ENCODE measurements around the gene TMEM132C. TPM values are rescaled to one million over a fixed set of nuclear protein-coding genes. Genes with fewer than 3 reads are reported as not detected.

Gene TMEM132C
- total and polyA plus RNA-seq, 2 of the 13 experiments (the other 11 are each of a cell fraction or from before 2014, with no cell fraction given) = not detected

GRCh38 chr12:128444598-128444997 lies 177.6 kb downstream of the TMEM132C start (continued):
- TF ChIP-seq MYNN (CRISPR knock-in tag; IDR thresholded peaks at IDR 0.05; ENCODE audit: low read depth) = no peak
- no peak for TF ChIP-seq GPBP1L1 (CRISPR knock-in tag; IDR thresholded peaks at IDR 0.05)

- peaks cover 2 to 24% of the 10 kb centered on the region in 2 experiments; a peak in 3 of 5 replicates for H3K27me3 ChIP-seq (ENCODE audit: control insufficient read depth in 1 of 2, insufficient read depth in 2 of 2, low read length in 2 of 2)
- no peak overlapping the region for H3K4me2 ChIP-seq (ENCODE audit: low read depth, low read length)
- no peaks in the 10 kb centered on the region for H3K79me2 ChIP-seq (ENCODE audit: insufficient read depth, low read length)
- ATAC-seq (no peak), DNase-seq (ENCODE audit: low spot score) (no peak), FAIRE-seq (no peak)
- CTCF ChIA-PET (ENCODE audit: low intra/inter-chr PET ratio, low total read pairs) = no interaction called here
- H3K4me1 ChIP-seq (ENCODE audit: insufficient read depth, low read length) = no peaks in the 10 kb centered on the region
- POLR2A ChIA-PET = no interaction called here
- H3K9ac ChIP-seq (ENCODE audit: insufficient read depth, low read depth, low read length) = no peak overlapping the region
- no peak overlapping the region for H2AFZ ChIP-seq (ENCODE audit: low read length)
- H3K36me3 ChIP-seq (replicated peaks in 1 of 2; ENCODE audit: control insufficient read depth in 1 of 2, insufficient read depth in 2 of 2, low read length in 2 of 2) = no peaks in the 10 kb centered on the region
- H3K4me3 ChIP-seq (replicated peaks in 1 of 3; ENCODE audit: insufficient read depth in 1 of 3, low read depth in 2 of 3, low read length in 3 of 3) = no peak overlapping the region
- H3K27ac ChIP-seq (ENCODE audit: extremely low read length, insufficient read depth, low read length) = no peak overlapping the region
- H3K9me3 ChIP-seq (ENCODE audit: low read length) = no peaks in the 10 kb centered on the region
- no peaks in the 10 kb centered on the region for H4K20me1 ChIP-seq (ENCODE audit: insufficient read depth, low read length)
- intact Hi-C loops (cut with micrococcal nuclease; ENCODE audit: unreplicated experiment) (no loop called here), in situ Hi-C loops (cut with HindIII; ENCODE audit: extremely low pct_ligation_motif_present, low pct_unique_long_range_greater_than_20kb) (no loop called here)
- no TSS peak for BruUV-seq (replicated peaks)
- 2% methylated on average over 11 of the region's 13 CpGs for WGBS (ENCODE audit: low lambda C conversion rate)
- no peak for TF ChIP-seq ZNF619 (CRISPR knock-in tag; IDR thresholded peaks at IDR 0.05)
- TF ChIP-seq ZNF18 (CRISPR knock-in tag; IDR thresholded peaks at IDR 0.05; ENCODE audit: insufficient replicate concordance) = no peak
- TF ChIP-seq ZNF562 (CRISPR knock-in tag; IDR thresholded peaks at IDR 0.05; ENCODE audit: borderline replicate concordance) = no peak
- TF ChIP-seq PRDM4 (CRISPR knock-in tag; IDR thresholded peaks at IDR 0.05; ENCODE audit: borderline replicate concordance) = no peak
- TF ChIP-seq PHB2 (IDR thresholded peaks at IDR 0.05; ENCODE audit: partially characterized antibody) = no peak
- no peak for TF ChIP-seq DZIP1 (CRISPR knock-in tag; IDR thresholded peaks at IDR 0.05)
- no peak for TF ChIP-seq ZNF770 (CRISPR knock-in tag; IDR thresholded peaks at IDR 0.05)
- no peak for TF ChIP-seq SOX6 (IDR thresholded peaks at IDR 0.05)
- no peak for TF ChIP-seq SOX6 (CRISPR knock-in tag; IDR thresholded peaks at IDR 0.05)
- no peak for TF ChIP-seq ZSCAN29 (CRISPR knock-in tag; conservative IDR thresholded peaks at IDR 0.05)
Measured at GRCh38 chr12:128445415-128446127, 178.6 kb downstream of the TMEM132C start.
